B cell (primary cell): Measurements from ENCODE around the gene SNX12. TPM values are rescaled to one million over a fixed set of nuclear protein-coding genes. Genes with fewer than 3 reads are reported as not detected.

Experiments
- ATAC-seq: fragments of 200-7000 bp; cut with Tn5 transposase; one replicate; pipeline ENCODE4 v1.10.0; 2021; ENCODE audit warnings: low read depth, mild to moderate bottlenecking, moderate number of reproducible peaks, moderate library complexity
- CTCF ChIA-PET: fragments of 350-600 bp; sonication (Branson Sonifier 250); formaldehyde crosslinking; loops from one replicate; lab custom pipeline; 2021; ENCODE audit warnings: antibody characterized with exemption, inconsistent platforms; lab: Charles Lee
- POLR2A ChIA-PET: fragments of 350-600 bp; sonication (Branson Sonifier 250); formaldehyde crosslinking; loops from one replicate; lab custom pipeline; 2021; ENCODE audit warnings: antibody characterized with exemption; lab: Charles Lee
- DNase-seq: peaks from one replicate; pipeline ENCODE4 v3.0.0; 2013
- H2AFZ ChIP-seq: 2 replicates; pipeline ENCODE4 v1.6.1; 2012; ENCODE audit warnings: mild to moderate bottlenecking, low read depth, low read length; ENCODE audit not compliant: insufficient read depth, poor library complexity, severe bottlenecking
- H3K27ac ChIP-seq, 2 donors: 1 replicate in 1 of 2; 2 replicates in 1 of 2; pipeline ENCODE4 v1.5.1; 2012 to 2013; ENCODE audit warnings: low read length in 2 of 2, mild to moderate bottlenecking in 2 of 2, moderate library complexity in 1 of 2
- H3K27me3 ChIP-seq, 4 experiments: fragments of 200-600 bp in 1 of 4; sonication (generic) in 1 of 4; replicated peaks in 1 of 4; 1 replicate in 2 of 4; 2 replicates in 2 of 4; pipeline versions ENCODE4 v1.6.1 to v1.7.0; 2013 to 2016; ENCODE audit warnings: low read length in 3 of 4, mild to moderate bottlenecking in 2 of 4, mixed read lengths in 1 of 4, moderate library complexity in 1 of 4; ENCODE audit not compliant: insufficient read depth in 4 of 4, control insufficient read depth in 3 of 4; ENCODE audit errors: control extremely low read depth in 1 of 4
- H3K36me3 ChIP-seq, 2 experiments: replicated peaks in 1 of 2; 1 replicate in 1 of 2; 2 replicates in 1 of 2; pipeline versions ENCODE4 v1.6.1 to v1.7.1; 2013; ENCODE audit warnings: low read length in 1 of 2; ENCODE audit not compliant: insufficient read depth in 2 of 2, control insufficient read depth in 1 of 2; ENCODE audit errors: control extremely low read depth in 1 of 2, extremely low read depth in 1 of 2
- H3K4me1 ChIP-seq, 2 donors: fragments of 200-600 bp in 1 of 2; sonication (generic) in 1 of 2; 1 replicate in 1 of 2; 2 replicates in 1 of 2; pipeline versions ENCODE4 v1.5.1 to v1.6.1; 2013 to 2017; ENCODE audit warnings: low read length in 2 of 2; ENCODE audit not compliant: control insufficient read depth in 2 of 2, insufficient read depth in 2 of 2
- H3K4me2 ChIP-seq: replicated peaks from 2 replicates; pipeline ENCODE3; 2012; ENCODE audit warnings: mild to moderate bottlenecking, low read depth, low read length; ENCODE audit not compliant: poor library complexity, severe bottlenecking
- H3K4me3 ChIP-seq, 5 experiments: fragments of 200-600 bp in 1 of 5; sonication (generic) in 1 of 5; 1 replicate in 3 of 5; 2 replicates in 2 of 5; pipeline versions ENCODE4 v1.5.1 to v1.7.0; 2011 to 2016; ENCODE audit warnings: low read length in 4 of 5, mild to moderate bottlenecking in 4 of 5, low read depth in 2 of 5, control low read depth in 1 of 5, moderate library complexity in 1 of 5; ENCODE audit not compliant: insufficient read depth in 1 of 5; ENCODE audit errors: control extremely low read depth in 1 of 5, extremely low read depth in 1 of 5
- H3K79me2 ChIP-seq: fragments of 200-600 bp; sonication (generic); one replicate; pipeline ENCODE4 v1.6.0; 2016; ENCODE audit warnings: low read length; ENCODE audit not compliant: control insufficient read depth, insufficient read depth
- H3K9ac ChIP-seq: fragments of 200-600 bp; sonication (generic); 2 replicates; pipeline ENCODE4 v1.6.1; 2017; ENCODE audit warnings: mild to moderate bottlenecking, low read length, moderate library complexity
- H3K9me3 ChIP-seq, 3 donors: one replicate each; pipeline versions ENCODE4 v1.6.1 to v1.7.1; 2013; ENCODE audit warnings: low read length in 2 of 3; ENCODE audit not compliant: control insufficient read depth in 2 of 3, insufficient read depth in 1 of 3; ENCODE audit errors: control extremely low read depth in 1 of 3
- H4K20me1 ChIP-seq: 2 replicates; pipeline ENCODE4 v1.6.0; 2012; ENCODE audit warnings: mild to moderate bottlenecking, low read length; ENCODE audit not compliant: insufficient read depth, control insufficient read depth, poor library complexity, severe bottlenecking
- H3K27ac Mint-ChIP-seq: one replicate; pipeline ENCODE4 v1.8.0; 2021; ENCODE audit warnings: mixed read lengths
- H3K27me3 Mint-ChIP-seq: one replicate; pipeline ENCODE4 v1.8.0; 2021; ENCODE audit warnings: mixed read lengths
- H3K4me1 Mint-ChIP-seq: one replicate; pipeline ENCODE4 v1.8.0; 2021; ENCODE audit warnings: mixed read lengths
- H3K4me3 Mint-ChIP-seq: one replicate; pipeline ENCODE4 v1.8.0; 2021; ENCODE audit warnings: mixed read lengths
- H3K9me3 Mint-ChIP-seq: one replicate; pipeline ENCODE4 v1.8.0; 2022; ENCODE audit warnings: mixed read lengths; ENCODE audit not compliant: insufficient read depth
- CTCF ChIP-seq: fragments of 200-600 bp; IDR thresholded peaks from one replicate; pipeline ENCODE4 v1.8.0; 2022; ENCODE audit warnings: antibody characterized with exemption, mild to moderate bottlenecking
- EZH2 ChIP-seq: IDR thresholded peaks from 2 replicates; pipeline ENCODE4 v1.6.1; 2012; ENCODE audit warnings: borderline replicate concordance, low read depth, mild to moderate bottlenecking, moderate library complexity, low read length; ENCODE audit not compliant: insufficient read depth, poor library complexity, severe bottlenecking
- WGBS: methylation state at CpG from one replicate; pipeline ENCODE4 v1.1.5; 2013; ENCODE audit warnings: missing lambda C conversion rate; ENCODE audit not compliant: insufficient coverage; 5-methylcytosine and 5-hydroxymethylcytosine counted together
- intact Hi-C: fragments of 100-400 bp; cut with micrococcal nuclease; formaldehyde crosslinking; loops from one replicate; pipeline ENCODE4 v1.10.0; 2022
- polyA plus RNA-seq: library from polyadenylated mRNA; depleted of rRNA; stranded (reverse); fragments of >200 nt; gene quantifications from 2 replicates; pipeline ENCODE4 v1.2.3, GENCODE V29; 2012
- total RNA-seq, 2 donors: library from RNA; stranded (reverse); fragments of 120-200 nt in 1 of 2; gene quantifications; 1 replicate in 1 of 2; 2 replicates in 1 of 2; pipeline versions ENCODE4 v1.2.3 to v1.2.4, GENCODE V29; 2013 to 2022

SNX12 gene
- total and polyA plus RNA-seq, 2 donors (not counting 1 experiment from before 2014, with no cell fraction given), result 10.5 to 42.9 TPM

- H3K27ac Mint-ChIP-seq, result peak overlapping the region; percentile 90
- no peaks in the 10 kb centered on the region for H3K27me3 Mint-ChIP-seq
- no peaks in the 10 kb centered on the region for H3K9me3 Mint-ChIP-seq
- peaks cover 56% of the 10 kb centered on the region for H3K4me1 Mint-ChIP-seq
- TF ChIP-seq EZH2 (no peak), CTCF (no peak)
- Histone ChIP-seq H3K36me3 (peaks cover 0 to 3% of the 10 kb centered on the region in 2 experiments), H2AFZ (no peak overlapping the region), H3K9me3 (no peaks in the 10 kb centered on the region), H3K27ac (peak overlapping the region in 1 of 2 donors; percentile 46), H3K4me2 (no peak overlapping the region), H3K27me3 (no peaks in the 10 kb centered on the region), H3K9ac (no peak overlapping the region), H3K79me2 (peaks cover 4% of the 10 kb centered on the region), H3K4me3 (no peak overlapping the region), H4K20me1 (no peaks in the 10 kb centered on the region), H3K4me1 (peaks cover 44 to 55% of the 10 kb centered on the region in 2 donors)
- intact Hi-C loops, result loop anchor here (2.0 kb wide), 1 partner anchor 17 kb away; the partner anchor contains the start of gene MED12
- POLR2A ChIA-PET, result interaction anchor here (0.5 to 3.8 kb wide), 4 partner anchors 10 to 169 kb away, joined by 4 to 29 read pairs (median 10); partner anchors contain the start of genes IL2RG and MED12
- CTCF ChIA-PET, result interaction anchor here (1.0 to 5.2 kb wide), 4 partner anchors 9 to 75 kb away, joined by 3 to 78 read pairs (median 28); partner anchors contain the start of genes IL2RG and MED12
- WGBS, result 100% methylated on average over 1 of the region's 3 CpGs
- no peak for ATAC-seq
- no peak for DNase-seq
- H3K4me3 Mint-ChIP-seq, result no peak overlapping the region
Measured at GRCh38 chrX:71102292-71102691, 34.2 kb upstream of the SNX12 start.
